NCI-H187 (cell line): ENCODE results near the gene PIGS.
"Not testable (repeated sequence)": the region's sequence is repeated elsewhere in the genome, so short reads cannot be mapped to it uniquely, and the experiment has no call there.

Experiments used
- DNase-seq, 2 experiments: peaks; one replicate each; lab custom pipeline; 2025; lab: John Stamatoyannopoulos, UW

PIGS gene

DNA sequence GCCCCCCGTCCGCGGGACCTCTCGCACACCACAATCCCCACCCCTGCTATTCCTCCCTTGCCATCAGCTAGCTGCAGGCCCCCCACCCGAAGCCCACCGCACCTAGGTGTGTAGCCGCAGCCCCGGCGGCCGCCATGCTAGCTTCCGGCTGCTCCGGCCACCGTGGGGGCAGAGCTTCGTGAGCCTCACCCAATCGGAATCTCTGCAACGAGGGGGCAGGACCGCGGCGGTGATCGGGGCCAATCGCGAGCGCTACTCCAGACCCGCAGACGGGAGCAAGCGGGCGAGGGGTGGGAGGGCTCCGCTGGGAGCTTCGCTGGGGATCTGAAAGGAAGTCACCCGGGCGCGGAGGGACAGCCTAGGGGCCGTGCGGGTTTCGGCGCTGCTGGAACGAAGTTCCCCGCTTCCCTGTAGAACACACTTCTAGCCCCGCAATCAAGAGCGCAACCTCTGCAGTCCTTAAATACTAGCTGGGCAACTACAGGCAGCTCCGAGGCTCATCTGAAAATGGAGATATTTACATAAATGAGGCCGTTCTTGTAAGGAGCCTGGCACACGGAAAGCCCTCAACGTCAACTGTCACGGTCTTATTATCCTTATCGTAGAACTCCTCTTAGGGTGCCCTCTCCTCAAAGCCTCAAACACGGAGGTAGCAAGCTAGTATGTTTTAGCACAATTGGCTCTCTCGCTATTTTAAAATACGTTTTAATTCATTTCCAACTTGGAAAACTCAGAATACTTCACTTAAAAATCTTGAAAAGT is at the start of gene PIGS:
TSS of gene PIGS (minus strand) at position 164 of the 762 bp plus-strand sequence. CDS start at position 136, 28 bp downstream.
- DNase-seq = peak; percentile 53 to 91

DNA sequence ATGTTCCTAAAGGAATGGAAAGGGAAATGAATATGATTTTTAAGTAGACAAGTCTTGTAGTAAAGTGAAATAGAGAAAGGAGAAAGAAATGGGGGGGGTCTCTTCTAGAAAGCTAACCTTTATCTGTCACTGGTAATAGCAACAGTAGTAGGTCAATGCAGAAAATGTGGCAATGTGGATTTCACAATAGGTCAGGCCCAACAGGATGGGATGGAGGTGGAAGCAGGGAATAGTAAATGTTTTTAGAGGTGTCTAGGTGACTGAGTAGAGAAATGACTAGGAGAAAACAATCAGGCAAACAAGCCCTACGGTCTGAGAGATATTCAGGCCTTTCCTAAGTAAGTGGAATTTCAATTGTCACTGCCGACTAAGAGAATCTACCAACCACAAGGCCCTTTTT is 48.7 kb upstream of the PIGS start:
- no peak for DNase-seq

- DNase-seq = no peak
These were observed 47.1 kb upstream of the PIGS start for GRCh38 chr17:28618464-28618863.

DNA sequence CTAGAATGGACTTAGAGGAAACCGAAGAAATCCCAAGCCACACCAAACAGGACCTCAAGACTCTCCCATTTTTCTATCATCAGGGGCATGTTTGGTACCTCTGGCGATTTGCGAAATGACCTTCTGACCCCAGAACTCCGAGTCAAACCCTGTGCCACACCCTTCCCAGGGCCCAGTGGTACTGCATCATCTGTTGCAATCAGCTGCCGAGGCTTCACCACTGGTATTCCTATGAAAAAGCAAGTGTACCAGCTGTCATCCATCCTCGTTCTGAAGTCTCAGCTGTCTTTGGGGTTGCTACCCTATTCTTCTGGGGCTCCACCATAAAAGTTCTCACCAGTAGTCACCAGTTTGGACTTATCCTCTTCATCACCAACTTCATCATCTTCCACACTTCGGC is 45.0 kb upstream of the PIGS start:
- no peak for DNase-seq

GRCh38 chr17:28615260-28615940 is 44.1 kb upstream of the PIGS start:
- DNase-seq = no peak

DNA sequence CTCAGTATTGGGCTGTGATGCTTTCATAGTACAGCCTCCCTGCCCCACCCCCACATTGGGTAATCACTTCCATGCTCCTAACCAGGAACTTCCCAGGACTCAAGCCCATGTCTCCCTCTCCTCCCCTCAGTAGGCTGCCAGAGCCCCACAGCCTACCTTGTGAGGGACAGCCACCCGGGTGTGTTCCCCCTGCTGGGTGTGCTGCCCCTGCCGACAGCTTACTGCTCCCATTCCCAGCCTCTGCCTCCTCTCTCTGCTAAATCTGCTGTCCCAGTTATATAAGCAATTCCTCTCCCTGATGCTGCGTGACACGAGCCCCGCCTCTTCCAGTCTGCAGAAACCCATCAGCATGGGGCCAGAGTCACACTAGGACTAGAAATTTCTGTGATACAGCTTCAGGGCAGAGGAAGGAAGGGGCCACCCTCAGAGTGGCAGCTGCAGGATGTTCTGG is 42.6 kb upstream of the PIGS start, which contains the start of gene RSKR:
TSS of gene RSKR (minus strand) at position 255 of the 451 bp plus-strand sequence. CDS start at position 231, 24 bp downstream.
- no peak for DNase-seq

DNA sequence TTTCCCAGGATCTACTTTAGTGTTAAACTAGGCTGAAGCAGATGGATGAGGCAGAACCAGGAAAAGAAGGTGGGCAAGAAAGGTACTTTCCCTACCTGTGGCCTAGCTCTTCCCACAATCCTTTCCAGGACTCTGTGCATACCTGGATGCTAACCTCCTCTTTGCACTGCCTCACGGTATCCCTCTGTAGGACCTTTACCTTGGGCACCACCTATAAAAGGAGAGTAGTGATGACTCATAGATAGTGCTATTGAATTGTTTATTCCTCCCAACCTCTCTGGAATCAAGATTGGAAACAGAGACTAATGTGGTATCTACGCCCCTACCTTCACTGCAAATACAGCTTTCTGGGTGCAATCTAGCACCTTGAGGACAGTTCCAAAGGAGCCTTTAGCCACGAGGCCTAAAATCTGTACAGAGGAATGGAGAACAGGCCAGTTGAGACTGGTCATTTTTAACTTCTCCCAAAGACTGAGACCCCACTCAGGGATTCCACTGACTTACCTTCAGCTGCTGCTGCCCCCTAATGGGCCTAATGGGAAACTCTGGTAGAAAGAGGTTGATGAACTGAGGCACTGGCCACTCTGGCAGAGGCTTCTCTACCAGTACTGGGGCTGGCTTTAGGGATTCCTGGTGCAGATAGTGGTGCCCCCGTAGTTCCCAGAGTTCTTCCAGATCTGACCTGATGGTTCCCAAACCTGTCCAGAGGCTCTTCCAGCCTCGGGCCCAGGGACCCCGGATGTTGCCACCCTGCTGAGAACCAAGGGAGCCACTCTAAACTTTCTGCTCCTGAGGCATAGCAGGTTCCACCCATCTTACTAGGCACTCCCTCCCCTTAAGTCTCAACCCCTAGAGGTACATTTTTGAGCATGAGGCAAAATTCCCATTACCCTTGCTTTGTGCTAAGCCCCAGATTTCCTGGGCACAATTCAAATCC is 41.9 kb upstream of the PIGS start:
- DNase-seq = no peak

DNA sequence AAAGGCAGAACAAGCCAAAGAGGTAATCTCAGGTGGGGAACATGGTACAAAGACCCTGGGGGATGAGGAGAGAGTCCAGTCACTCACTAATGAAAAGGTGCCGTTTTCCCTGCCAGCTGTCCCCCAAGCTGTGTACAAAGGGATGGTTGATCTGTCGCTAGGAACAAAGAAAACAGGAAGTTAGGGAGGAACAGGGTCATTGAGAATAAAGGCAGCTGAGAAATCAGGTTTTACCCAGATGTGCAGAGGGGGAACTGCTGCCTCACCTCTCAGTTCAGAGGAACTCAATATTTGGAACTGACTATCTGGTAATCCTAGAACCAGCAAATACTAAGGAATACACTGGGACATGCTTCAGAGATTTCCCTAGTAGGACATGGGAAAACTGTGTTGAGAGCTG is 41.2 kb upstream of the PIGS start:
- DNase-seq = no peak

GRCh38 chr17:28610376-28610775 is 39.1 kb upstream of the PIGS start:
- DNase-seq = no peak

- DNase-seq = not testable (repeated sequence)
These were observed 32.7 kb upstream of the PIGS start for GRCh38 chr17:28604031-28604430.

DNA sequence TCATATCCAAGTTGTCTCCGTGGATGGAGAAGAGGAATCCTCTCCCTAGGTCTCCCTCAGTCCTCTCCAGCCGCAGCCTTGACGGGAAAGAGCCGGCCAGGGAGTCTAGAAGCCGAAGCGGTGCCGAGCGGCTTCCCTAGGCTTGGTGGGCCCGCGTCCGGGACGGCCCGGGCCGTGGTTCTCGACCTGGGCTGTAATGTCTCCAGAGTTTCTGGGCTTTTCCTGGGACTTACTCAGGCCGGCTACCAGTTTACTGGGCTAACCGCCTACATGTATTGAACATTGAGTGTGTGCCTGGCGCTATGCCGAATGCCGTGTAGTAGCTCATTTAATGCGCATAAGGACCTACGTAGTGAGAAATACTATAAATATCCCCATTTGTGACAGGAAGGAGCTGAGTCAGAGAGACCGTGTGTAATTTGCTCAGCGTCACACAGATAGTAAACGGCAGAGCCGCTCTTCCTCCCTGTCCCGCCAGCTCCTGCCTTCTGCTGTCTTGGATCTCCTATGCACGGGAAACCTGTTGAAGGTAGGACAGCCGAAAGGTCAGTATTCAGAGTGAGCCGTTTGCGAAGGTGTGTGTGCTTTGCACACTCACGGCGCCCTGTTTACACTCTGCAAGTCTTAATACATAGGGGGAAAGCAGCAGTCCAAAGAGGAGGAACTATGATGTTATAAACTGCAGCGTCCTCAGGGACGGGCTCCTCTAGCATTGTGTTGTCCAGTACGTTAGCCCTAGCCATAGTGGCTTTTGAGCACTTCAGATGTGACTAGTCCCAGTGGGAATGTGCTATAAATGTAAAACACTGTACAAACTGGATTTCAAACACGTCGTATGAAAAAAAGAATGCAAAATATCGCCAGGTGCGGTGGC is 28.2 kb upstream of the PIGS start:
- peak in 1 of 2 experiments; percentile 69 for DNase-seq

- DNase-seq = peak; percentile 92 to 96
These were observed 27.5 kb upstream of the PIGS start, which contains the start of gene SPAG5 for GRCh38 chr17:28598799-28599310. SPAG5 (minus strand) TSS chr17:28599025; CDS start chr17:28598946, 79 bp downstream.

DNA sequence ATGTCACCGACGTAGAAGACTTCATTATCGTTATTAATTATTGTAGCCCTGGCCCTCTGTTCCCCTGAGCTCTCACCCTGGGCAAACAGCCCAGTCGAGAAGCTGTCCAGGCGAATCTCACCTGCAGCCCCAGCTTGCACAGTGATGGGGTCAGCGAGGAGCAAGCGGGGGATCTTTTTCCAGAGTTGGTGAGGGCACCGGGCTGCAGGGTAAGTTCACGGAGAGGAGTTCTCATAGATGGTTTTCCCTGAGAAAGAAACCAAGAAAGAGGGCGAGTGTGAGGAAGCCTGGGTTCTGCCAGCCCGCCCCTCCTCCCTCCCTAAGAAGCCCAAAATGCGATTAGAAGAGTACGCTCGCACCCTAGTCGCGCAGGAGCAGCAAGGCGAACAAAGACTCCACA is 27.1 kb upstream of the PIGS start:
- no peak for DNase-seq

- no peak for DNase-seq
These were observed 26.5 kb upstream of the PIGS start for GRCh38 chr17:28597606-28598383.

GRCh38 chr17:28592260-28592659 is 20.9 kb upstream of the PIGS start:
- no peak for DNase-seq

GRCh38 chr17:28585851-28586250 is 14.5 kb upstream of the PIGS start:
- DNase-seq = no peak

- DNase-seq = no peak
These were observed 13.1 kb upstream of the PIGS start for GRCh38 chr17:28584434-28584833.

DNA sequence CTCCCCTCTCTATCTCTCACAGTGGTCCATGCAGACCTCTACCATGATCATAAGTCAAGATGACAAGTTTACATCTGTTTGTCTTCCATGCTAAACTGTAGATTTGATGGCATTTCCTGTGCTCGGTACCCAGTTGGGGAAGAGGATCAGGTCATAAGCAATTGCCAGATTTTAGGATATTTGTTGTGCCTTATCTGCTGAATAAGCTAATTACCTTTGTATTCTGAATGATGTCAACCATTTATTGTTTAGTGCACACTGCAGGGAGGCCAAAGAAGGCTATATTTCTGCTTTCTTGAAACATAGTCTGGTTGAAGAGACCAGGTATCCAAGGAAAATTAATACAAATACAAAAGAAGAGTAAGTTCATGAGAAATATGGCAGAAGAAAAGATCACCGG is 11.2 kb upstream of the PIGS start:
- DNase-seq = no peak

- no peak for DNase-seq
These were observed 9.6 kb upstream of the PIGS start for GRCh38 chr17:28580959-28581358.

GRCh38 chr17:28579526-28579925 is 8.2 kb upstream of the PIGS start:
- DNase-seq = no peak
